ENCODE results near the gene GALNT16.

The GALNT16 gene

GRCh38 chr14:69345402-69345801 is 85.4 kb downstream of the GALNT16 start:
- DNase-seq, result no peak

DNA sequence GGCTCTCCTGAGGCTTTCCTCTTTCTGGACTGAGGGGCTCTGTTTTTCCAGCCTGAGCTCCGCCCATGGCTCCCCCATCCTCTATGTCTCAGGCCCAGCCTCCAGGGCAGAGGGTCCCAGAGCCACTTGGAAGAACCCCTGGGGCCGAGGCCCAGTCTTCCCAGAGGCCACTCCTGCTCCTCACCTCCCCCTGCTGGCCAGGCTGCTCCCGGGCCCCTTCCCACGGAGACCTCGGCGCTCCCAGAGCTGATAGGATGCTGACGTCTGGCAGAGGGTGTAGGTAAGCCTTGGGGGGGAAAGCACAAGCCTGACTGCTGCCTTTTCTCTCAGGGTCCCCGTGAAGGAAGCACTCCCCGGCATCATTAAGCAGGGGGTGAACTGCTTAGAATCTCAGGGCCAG is 86.8 kb downstream of the GALNT16 start:
- no peak for DNase-seq

GRCh38 chr14:69349091-69349777 is 89.3 kb downstream of the GALNT16 start:
- DNase-seq, result no peak

DNA sequence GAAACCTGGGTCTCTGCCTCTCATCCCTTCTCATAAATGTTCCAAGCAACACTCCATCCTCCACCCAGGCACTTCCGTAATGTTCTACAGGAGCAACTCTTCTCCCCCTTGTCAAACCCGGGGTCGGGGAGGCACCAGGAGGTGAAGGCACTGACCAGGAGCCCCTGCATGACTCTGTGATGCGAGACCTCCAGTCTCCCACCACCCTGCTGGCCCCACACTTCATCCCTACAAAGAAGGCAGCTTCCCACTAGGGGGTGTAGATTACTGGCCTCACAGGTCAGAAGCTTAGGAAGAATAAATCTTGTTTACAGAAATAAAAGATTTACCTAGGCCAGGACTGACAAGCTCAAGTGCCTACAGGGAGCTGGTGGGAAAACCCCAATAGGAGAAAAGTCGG is 90.9 kb downstream of the GALNT16 start:
- DNase-seq, result no peak

- DNase-seq, result peak; percentile 4
These were observed 91.4 kb downstream of the GALNT16 start for GRCh38 chr14:69351385-69351784.

GRCh38 chr14:69351911-69352310 is 92.0 kb downstream of the GALNT16 start:
- DNase-seq, result no peak

DNA sequence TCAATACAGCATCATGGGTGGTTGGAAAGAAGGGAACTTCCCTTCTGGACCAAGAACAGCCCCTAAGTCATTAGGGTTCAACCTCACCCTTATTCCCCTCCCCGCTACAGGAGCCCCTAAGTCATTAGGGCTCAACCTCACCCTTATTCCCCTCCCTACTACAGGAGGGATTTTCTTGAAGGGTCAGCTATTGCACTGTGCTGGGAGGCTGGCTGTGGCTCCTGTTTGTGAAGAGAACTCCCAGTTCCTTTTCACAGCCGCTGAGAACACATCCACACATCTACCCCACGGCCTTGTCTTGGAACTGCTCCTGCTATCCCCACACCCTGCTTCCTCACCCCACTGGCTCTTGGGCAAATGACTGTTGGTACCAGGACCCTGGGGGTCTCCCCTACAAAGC is 93.2 kb downstream of the GALNT16 start:
- DNase-seq, result no peak

DNA sequence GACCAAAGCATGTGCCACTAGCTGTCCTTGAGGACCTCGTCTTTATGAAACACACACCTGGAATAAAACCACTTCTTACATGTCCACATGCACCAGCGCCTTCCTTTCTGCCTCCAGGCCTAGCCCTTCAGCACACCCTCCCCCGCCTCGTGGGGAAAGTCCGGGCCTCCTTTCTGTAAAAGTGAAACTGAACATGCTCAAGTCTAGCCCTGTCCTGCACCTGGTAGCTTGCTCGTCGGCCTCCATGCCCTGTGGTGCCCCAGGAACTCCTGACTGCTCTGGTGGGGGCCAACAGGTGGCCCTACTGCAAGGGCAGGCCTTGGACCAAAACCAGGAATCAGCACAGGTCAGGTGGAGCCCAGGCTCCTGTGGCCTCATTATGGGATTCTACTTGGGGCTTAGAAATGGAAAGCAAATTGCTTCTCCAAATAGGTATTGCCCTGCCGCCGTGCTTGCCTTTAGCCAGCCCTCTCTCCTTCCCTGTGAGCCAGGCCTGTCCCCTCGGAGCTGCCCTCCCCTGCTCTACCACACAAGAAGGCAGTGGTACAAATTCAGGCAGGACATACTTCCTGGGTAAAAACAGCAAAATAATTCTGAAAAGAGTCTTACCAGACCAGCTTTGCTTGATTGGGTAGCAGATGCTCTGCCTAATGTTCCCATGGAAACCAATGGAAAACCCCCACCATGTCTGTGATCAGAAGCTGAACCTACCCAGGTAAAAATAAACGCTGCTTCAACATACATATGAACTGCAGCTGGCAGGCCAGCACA is 94.6 kb downstream of the GALNT16 start:
- DNase-seq, result no peak

DNA sequence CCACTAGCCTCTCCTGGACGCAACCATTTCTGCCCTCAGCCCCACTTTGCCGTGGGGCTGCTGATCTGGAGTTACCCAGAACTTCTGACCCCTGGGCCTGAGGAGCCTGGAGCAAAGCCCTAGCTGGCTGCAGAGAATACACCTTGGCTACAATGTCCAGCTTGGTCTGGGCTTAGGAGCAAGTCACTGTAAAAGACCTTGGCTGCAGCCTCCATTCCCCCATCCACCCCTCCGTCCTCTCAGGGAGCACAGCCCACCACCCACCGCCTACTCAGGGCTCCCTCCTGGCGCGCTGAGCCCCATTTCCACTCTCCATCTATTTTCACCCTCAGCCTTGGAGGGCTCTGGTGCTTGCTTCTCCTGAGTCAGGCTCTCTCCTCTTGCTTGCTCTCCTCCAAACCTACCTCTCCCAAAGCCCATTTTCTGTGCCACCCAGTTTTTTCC is 95.2 kb downstream of the GALNT16 start:
- no peak for DNase-seq

DNA sequence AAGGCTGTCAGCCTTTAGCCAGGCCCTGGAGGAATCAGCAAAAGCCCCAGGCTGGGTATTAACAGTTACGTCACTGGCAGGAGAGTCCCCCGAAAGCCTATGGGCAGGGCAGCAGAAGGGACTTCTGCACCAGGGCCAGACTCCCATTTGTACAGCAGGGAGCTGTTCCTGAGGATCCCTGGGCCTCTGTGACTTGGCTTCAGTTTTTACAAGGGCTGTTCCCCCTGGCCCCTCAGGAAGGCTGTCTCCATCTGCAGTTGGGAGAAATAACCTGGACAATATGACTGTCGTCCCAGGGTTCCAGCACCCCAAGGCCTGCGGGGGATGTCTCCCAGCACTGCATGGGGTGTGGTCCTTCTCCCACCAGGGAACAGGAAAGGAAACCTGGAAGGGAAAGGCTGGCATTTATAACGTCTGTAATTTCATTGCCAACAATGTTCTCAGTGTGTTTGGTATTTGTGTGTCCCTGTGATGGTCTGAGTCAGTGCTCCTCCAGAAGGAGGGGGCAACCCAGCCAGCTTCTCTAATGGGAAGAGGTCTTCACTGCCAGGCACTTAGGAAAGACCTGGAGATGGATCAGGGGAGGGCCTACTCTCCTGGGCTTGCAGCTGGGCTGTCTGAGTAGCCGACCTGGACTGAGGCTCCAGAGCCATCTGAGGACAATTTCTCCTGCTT is 95.8 kb downstream of the GALNT16 start:
- DNase-seq, result no peak

DNA sequence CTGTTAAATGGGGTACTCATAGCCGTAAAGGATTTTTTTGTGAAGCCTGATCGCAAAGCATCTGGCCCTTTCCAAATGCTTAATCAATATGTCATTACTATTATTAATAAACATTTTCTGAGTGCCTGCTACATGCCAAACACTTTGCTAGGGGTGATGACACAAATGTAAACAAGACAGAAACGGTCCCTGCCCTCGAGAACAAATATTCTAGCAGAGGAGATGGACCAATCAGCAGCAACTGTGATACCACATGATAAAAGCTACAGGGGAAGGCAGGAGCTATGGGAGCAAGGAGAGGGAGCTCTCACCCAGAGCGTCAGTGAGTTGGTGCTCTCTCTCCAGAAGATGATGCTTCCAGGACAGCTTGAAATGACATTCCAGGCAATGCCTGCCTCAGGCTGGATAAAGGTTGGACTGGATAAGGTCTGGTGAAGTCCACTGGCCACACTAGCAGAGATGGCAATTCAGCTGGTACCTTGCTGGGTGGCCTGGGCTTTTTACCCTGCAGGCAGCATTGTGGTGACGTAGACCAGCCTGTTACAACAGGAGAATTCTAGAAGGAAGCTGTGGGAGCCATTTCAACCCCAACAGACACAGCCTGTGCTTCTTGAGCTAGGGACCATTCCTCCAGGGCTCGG is 97.1 kb downstream of the GALNT16 start:
- no peak for DNase-seq

DNA sequence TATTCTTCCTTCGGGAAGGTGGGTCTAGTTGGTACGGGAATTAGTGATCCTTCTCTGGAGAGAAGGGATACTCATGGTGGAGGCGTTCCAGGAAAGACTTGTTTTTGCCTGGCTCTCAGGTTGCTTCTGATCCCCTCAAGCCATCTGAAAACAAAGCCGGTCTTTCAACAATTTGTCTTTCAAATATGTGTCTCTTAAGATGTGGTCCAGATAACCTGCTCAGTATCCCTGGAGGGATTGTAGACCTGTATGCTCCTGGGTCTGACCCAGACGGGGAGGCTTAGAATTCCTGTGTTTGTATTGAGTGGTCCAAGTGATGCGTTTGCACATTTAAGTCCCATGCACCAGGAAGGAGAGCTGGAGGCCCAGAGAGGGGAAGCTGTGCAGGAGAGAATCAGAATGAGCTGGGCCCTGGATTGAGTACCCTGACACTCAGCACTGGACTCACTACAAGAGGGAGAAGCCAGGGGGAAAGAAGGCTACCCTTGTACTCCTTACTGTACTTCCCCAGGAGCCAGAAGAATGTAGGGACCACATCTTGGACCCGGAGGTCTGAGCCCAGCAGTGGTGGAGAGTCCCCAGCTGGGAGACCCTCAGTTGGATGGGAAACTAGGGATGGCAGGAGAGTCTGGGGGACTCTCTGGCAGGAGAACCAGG is 97.7 kb downstream of the GALNT16 start:
- DNase-seq, result no peak

DNA sequence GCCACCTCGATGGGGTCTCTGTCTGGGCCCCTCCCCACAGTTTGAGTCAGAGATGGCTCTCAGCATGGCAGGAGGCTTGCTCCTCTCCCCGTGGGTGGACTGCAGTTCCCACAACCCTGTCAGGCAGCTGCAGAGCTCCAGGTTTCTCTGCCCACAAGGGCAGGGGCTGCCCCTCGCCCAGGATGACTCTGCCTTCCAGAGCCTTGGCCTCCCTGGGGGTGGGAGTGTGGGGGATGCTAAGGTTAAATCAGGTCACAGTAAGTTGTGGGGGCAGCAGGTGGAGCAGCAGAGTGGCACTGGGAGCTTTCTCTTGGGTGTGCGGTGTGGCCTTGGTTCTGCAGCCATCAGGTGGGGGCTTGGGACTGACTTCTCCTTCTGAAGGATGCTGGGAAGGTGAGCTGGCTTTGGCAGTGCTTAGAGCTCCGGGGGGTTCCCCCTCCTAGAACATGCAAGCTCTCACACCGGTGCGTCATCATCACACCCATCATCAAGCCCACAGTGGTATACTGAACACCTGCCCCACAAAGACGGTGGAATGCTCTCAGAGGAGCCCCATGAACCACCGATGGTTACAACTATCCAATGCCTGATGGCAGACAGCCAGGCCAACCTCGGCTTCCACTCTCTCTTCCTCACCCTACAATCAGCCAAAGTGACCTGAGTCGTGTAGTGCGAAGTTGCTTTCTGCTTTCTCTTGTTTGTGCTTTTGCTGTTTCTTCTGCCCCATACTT is 98.4 kb downstream of the GALNT16 start:
- no peak for DNase-seq

DNA sequence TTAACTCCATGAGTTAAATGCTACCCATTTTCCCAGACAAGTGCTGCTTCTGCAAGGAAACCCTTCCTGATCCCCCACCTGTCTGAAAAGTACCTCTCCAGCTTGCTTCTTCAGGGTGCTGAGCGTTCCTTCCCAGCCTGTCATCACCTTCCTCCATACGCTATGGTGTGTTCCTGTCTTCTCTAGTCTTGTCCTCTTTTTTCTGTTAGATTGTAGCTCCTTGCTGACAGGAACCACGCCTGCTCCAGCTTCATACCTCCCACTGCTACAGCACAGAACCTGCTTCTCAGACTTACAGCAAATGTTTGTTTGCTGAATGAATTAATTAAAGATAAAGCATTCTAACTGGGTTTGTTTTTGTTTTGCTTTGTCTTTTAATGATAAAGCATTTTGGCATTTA is 99.0 kb downstream of the GALNT16 start:
- no peak for DNase-seq

DNA sequence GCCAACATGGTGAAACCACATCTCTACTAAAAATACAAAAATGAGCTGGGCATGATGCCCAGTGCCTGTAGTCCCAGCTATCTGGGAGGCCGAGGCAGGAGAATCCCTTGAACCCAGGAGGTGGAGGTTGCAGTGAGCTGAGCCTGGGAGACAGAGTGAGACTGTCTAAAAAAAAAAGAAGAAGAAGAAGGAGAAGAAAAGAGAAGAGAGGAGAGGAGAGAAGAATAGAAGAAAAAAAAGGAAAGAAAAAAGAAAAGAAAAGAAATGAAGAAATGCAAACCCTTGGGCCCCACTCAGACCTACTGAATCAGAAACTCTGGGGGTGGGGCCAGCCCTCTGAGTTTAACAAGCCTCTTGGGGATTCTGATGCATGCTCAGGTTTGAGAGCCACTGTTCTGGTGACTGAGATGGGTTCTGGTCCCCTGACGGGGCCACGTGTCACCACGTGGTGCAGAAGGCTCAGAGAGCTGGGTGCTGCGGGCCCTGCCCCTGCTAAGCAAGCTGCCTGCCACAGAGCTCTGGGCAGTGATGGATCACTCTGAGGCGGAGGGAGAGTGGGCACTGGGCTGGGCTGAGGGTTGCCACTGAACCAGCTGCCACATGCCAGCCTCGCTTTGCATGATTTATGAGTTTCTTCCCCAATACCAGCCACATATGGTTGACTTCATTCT is 100.6 kb downstream of the GALNT16 start:
- DNase-seq, result no peak

GRCh38 chr14:69363055-69363454 is 103.1 kb downstream of the GALNT16 start:
- DNase-seq, result no peak

- DNase-seq, result no peak
These were observed 104.0 kb downstream of the GALNT16 start for GRCh38 chr14:69363964-69364363.

- no peak for DNase-seq
These were observed 104.4 kb downstream of the GALNT16 start for GRCh38 chr14:69364378-69364777.

GRCh38 chr14:69366069-69366468 is 106.1 kb downstream of the GALNT16 start:
- no peak for DNase-seq

DNA sequence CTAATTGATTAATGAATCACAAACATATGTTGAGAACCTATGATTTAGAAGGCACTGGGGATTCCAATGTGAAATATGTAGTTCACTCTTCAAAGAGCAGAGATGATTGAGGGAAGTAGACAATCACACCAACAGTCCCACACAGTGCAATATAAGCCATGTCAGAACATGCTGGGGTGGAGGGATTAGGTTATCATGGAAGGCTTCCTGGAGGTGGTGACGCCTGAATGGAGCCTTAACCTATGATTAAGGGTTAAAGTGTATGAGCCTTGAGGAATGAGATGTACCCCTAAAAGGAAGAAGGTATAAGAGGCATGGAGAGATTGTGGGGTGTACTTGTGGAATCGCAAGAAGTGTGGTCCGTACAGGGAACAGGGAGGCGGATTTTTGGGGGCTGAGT is 106.8 kb downstream of the GALNT16 start:
- DNase-seq, result no peak

- no peak for DNase-seq
These were observed 108.4 kb downstream of the GALNT16 start for GRCh38 chr14:69368381-69368780.

GRCh38 chr14:69370061-69370460 is 110.1 kb downstream of the GALNT16 start:
- no peak for DNase-seq
